SK-N-SH treated with all-trans-retinoic acid at 6 μM for 48 hours (cell line): ENCODE measurements around the gene LHX2.

Source experiments
- ARNTL ChIP-seq: fragments of 450-650 bp; formaldehyde crosslinking; IDR thresholded peaks from 2 replicates; pipeline ENCODE4 v1.5.0; 2020; ENCODE audit warnings: low read depth, mild to moderate bottlenecking, moderate library complexity, borderline replicate concordance
- BACH2 ChIP-seq: fragments of 250-450 bp; sonication (Bioruptor Pico); IDR thresholded peaks from 2 replicates; pipeline ENCODE4 v1.9.0; 2021; ENCODE audit warnings: mild to moderate bottlenecking, borderline replicate concordance
- PATZ1 ChIP-seq: fragments of 250-450 bp; sonication (Bioruptor Pico); IDR thresholded peaks from 2 replicates; pipeline ENCODE4 v1.8.0; 2020; ENCODE audit warnings: mild to moderate bottlenecking, moderate library complexity, borderline replicate concordance
- POU6F1 ChIP-seq: fragments of 250-450 bp; sonication (Bioruptor Pico); IDR thresholded peaks from 2 replicates; pipeline ENCODE4 v1.8.0; 2021; ENCODE audit warnings: low read depth, mild to moderate bottlenecking, moderate library complexity, borderline replicate concordance
- PPARA ChIP-seq: fragments of 250-450 bp; sonication (Bioruptor Pico); IDR thresholded peaks from 2 replicates; pipeline ENCODE4 v1.5.0; 2020; ENCODE audit warnings: mild to moderate bottlenecking, borderline replicate concordance

GRCh38 chr9:124021385-124021769 is 9.8 kb downstream of the LHX2 start:
- TF ChIP-seq ARNTL (CRISPR knock-in tag) (no peak), POU6F1 (CRISPR knock-in tag) (no peak), PPARA (CRISPR knock-in tag) (no peak), BACH2 (CRISPR knock-in tag) (no peak), PATZ1 (no peak)
